Osteoblast (primary cell): ENCODE measurements around the gene PEX26. TPM values are rescaled to one million over a fixed set of nuclear protein-coding genes. Genes with fewer than 3 reads are reported as not detected.
A peak's percentile ranks its signal among the peaks of the same experiment; 100 is the strongest.
"Not testable (repeated sequence)": the region's sequence is repeated elsewhere in the genome, so short reads cannot be mapped to it uniquely, and the experiment has no call there.

ENCODE experiments used
- DNase-seq: peaks from one replicate; pipeline ENCODE4 v3.0.0; 2011; ENCODE audit warnings: low spot score, mixed read lengths; ENCODE audit not compliant: insufficient read length; ENCODE audit errors: missing footprints
- H2AFZ ChIP-seq: 2 replicates; pipeline ENCODE4 v1.6.0; 2011; ENCODE audit warnings: mild to moderate bottlenecking, low read length
- H3K27ac ChIP-seq: 2 replicates; pipeline ENCODE4 v1.5.1; 2011; ENCODE audit warnings: mild to moderate bottlenecking, low read depth, low read length, moderate library complexity
- H3K27me3 ChIP-seq: 2 replicates; pipeline ENCODE4 v1.6.0; 2012; ENCODE audit warnings: mild to moderate bottlenecking, control low read depth, inconsistent platforms, low read length, moderate library complexity; ENCODE audit not compliant: insufficient read depth
- H3K36me3 ChIP-seq: 2 replicates; pipeline ENCODE4 v1.5.1; 2011; ENCODE audit warnings: mild to moderate bottlenecking, low read length, control low read depth, moderate library complexity; ENCODE audit not compliant: insufficient read depth
- H3K4me1 ChIP-seq: 2 replicates; pipeline ENCODE4 v1.5.1; 2011; ENCODE audit warnings: mild to moderate bottlenecking, low read length, control low read depth, moderate library complexity; ENCODE audit not compliant: insufficient read depth
- H3K4me2 ChIP-seq: 2 replicates; pipeline ENCODE4 v1.6.0; 2011; ENCODE audit warnings: mild to moderate bottlenecking, low read length; ENCODE audit not compliant: insufficient read depth
- H3K4me3 ChIP-seq: fragments of 200-600 bp; sonication (generic); 3 replicates; pipeline ENCODE4 v1.5.1; 2012; ENCODE audit warnings: mild to moderate bottlenecking, low read length, inconsistent platforms; ENCODE audit not compliant: insufficient read depth
- H3K79me2 ChIP-seq: 2 replicates; pipeline ENCODE4 v1.6.0; 2012; ENCODE audit warnings: mild to moderate bottlenecking, low read length, control low read depth, inconsistent platforms; ENCODE audit not compliant: insufficient read depth
- H3K9me3 ChIP-seq: 2 replicates; pipeline ENCODE4 v1.5.1; 2011; ENCODE audit warnings: low read depth, low read length, control low read depth
- H4K20me1 ChIP-seq: 2 replicates; pipeline ENCODE4 v1.6.0; 2012; ENCODE audit warnings: mild to moderate bottlenecking, low read length, control low read depth; ENCODE audit not compliant: insufficient read depth
- total RNA-seq: library from RNA; depleted of rRNA; stranded (reverse); fragments of >200 nt; gene quantifications from 2 replicates; pipeline ENCODE4 v1.2.3, GENCODE V29; 2012
- TF ChIP-seq, protein P1 (sequence below): IDR thresholded peaks from 2 replicates; pipeline ENCODE4 v1.5.1; 2011; ENCODE audit warnings: mild to moderate bottlenecking, low read depth, low read length, moderate library complexity; ENCODE audit errors: extremely low read depth

Gene PEX26
- total RNA-seq, 1 donor, result 26.8 TPM

DNA sequence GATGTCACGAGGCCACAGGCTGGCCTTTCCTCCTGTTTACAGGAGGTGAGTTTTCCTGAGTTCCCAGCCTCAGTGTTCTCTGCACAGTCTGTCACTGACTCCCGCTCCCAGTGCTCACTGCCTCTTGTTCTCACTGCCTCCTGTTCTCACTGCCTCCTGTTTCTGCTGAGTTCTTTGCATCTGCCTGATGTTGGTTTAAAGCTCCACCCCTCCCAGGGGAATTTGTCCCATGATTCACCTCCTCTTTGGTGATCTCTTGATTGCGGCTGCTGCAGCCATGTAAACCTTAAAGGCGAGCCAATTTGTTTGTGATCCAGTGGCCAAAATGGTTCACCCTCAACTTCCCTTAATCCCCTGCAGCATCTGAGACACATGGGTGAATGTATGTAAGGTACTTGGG, 26.8 kb downstream of the PEX26 start:
- H3K4me1 ChIP-seq, result peaks cover 6% of the 10 kb centered on the region
- TF ChIP-seq, protein P1, sequence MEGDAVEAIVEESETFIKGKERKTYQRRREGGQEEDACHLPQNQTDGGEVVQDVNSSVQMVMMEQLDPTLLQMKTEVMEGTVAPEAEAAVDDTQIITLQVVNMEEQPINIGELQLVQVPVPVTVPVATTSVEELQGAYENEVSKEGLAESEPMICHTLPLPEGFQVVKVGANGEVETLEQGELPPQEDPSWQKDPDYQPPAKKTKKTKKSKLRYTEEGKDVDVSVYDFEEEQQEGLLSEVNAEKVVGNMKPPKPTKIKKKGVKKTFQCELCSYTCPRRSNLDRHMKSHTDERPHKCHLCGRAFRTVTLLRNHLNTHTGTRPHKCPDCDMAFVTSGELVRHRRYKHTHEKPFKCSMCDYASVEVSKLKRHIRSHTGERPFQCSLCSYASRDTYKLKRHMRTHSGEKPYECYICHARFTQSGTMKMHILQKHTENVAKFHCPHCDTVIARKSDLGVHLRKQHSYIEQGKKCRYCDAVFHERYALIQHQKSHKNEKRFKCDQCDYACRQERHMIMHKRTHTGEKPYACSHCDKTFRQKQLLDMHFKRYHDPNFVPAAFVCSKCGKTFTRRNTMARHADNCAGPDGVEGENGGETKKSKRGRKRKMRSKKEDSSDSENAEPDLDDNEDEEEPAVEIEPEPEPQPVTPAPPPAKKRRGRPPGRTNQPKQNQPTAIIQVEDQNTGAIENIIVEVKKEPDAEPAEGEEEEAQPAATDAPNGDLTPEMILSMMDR, result no peak
- peak overlapping the region; percentile 13 for H3K4me2 ChIP-seq
- peaks cover 1% of the 10 kb centered on the region for H3K27me3 ChIP-seq
- peaks cover 5% of the 10 kb centered on the region for H4K20me1 ChIP-seq
- H3K9me3 ChIP-seq, result no peaks in the 10 kb centered on the region
- DNase-seq, result peak; percentile 95
- H2AFZ ChIP-seq, result no peak overlapping the region
- no peak overlapping the region for H3K27ac ChIP-seq
- H3K79me2 ChIP-seq, result no peaks in the 10 kb centered on the region
- no peaks in the 10 kb centered on the region for H3K36me3 ChIP-seq
- no peak overlapping the region for H3K4me3 ChIP-seq

DNA sequence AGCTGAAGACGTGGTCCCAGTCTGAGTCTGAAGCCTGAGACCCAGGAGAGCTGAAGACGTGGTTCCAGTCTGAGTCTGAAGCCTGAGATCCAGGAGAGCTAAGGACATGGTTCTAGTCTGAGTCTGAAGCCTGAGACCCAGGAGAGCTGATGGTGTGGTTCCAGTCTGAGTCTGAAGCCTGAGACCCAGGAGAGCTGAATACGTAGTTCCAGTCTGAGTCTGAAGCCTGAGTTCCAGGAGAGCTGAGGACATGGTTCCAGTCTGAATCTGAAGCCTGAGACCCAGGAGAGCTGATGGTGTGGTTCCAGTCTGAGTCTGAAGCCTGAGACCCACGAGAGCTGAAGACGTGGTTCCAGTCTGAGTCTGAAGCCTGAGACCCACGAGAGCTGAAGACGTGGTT, 28.2 kb downstream of the PEX26 start:
- not testable (repeated sequence) for H3K4me2 ChIP-seq, H3K27ac ChIP-seq, H2AFZ ChIP-seq, H3K9me3 ChIP-seq, H3K4me3 ChIP-seq, DNase-seq, H3K4me1 ChIP-seq, H3K79me2 ChIP-seq, H3K27me3 ChIP-seq, H3K36me3 ChIP-seq
- peaks cover 11% of the 10 kb centered on the region for H4K20me1 ChIP-seq

DNA sequence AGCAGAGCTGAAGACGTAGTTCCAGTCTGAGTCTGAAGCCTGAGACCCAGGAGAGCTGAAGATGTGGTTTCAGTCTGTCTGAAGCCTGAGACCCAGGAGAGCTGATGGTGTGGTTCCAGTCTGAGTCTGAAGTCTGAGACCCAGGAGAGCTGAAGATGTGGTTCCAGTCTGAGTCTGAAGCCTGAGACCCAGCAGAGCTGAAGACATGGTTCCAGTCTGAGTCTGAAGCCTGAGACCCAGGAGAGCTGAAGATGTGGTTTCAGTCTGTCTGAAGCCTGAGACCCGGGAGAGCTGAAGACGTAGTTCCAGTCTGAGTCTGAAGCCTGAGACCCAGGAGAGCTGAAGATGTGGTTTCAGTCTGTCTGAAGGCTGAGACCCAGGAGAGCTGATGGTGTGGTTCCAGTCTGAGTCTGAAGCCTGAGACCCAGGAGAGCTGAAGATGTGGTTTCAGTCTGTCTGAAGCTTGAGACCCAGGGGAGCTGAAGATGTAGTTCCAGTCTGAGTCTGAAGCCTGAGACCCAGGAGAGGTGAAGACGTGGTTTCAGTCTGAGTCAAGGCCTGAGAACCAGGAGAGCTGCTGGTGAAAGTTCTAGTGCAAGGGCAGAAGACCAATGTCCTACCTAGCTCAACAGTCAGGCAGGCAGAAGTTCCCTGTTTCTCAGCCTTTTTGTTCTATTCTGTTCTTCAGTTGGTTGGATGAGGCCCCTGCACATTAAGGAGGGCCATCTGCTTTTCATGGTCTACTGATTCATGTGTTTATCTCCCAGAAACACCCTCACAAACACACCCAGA, 29.0 kb downstream of the PEX26 start:
- not testable (repeated sequence) for H2AFZ ChIP-seq, H3K27ac ChIP-seq, H3K4me3 ChIP-seq, H3K4me1 ChIP-seq, DNase-seq, H3K79me2 ChIP-seq, H3K4me2 ChIP-seq, H3K9me3 ChIP-seq, H3K36me3 ChIP-seq
- Histone ChIP-seq H3K27me3 (peaks cover 17% of the 10 kb centered on the region), H4K20me1 (peaks cover 11% of the 10 kb centered on the region)

DNA sequence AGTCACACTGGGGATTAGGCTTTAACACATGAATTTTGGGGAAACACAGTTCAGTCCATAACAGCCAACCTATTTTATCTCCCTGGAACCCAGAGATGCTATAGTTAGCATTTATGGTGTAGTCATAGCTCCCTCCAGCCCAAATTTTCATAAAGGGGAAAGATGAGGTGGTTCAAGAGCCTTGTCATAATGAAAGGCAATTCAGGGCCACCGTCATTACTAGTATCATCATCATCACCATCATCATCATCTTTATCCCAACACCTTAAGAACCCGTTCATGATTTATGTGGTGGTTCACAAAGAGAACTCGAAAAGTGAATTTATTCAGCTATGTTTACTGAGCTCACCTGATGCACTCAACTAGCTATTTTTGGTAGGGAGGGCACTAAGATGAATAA, 30.4 kb downstream of the PEX26 start:
- Histone ChIP-seq H3K4me2 (no peak overlapping the region), H3K27me3 (peaks cover 30% of the 10 kb centered on the region), H3K36me3 (no peaks in the 10 kb centered on the region), H3K9me3 (no peaks in the 10 kb centered on the region), H3K4me3 (no peak overlapping the region), H3K79me2 (no peaks in the 10 kb centered on the region), H2AFZ (no peak overlapping the region), H3K27ac (no peak overlapping the region), H3K4me1 (peaks cover 6% of the 10 kb centered on the region), H4K20me1 (peaks cover 15% of the 10 kb centered on the region)
- no peak for DNase-seq
- TF ChIP-seq, protein P1, result no peak
